GM19238 (cell line): ENCODE data around the gene RPL29.

Source experiments
- DNase-seq: peaks from one replicate; pipeline ENCODE4 v3.0.0; 2011; ENCODE audit warnings: low spot score; ENCODE audit not compliant: insufficient read length

RPL29 gene

GRCh38 chr3:51947215-51947900 lies 48.3 kb downstream of the RPL29 start:
- DNase-seq = no peak

GRCh38 chr3:51946796-51947195 lies 48.9 kb downstream of the RPL29 start:
- DNase-seq = no peak

GRCh38 chr3:51945926-51946705 lies 49.6 kb downstream of the RPL29 start:
- no peak for DNase-seq

GRCh38 chr3:51945031-51945840 lies 50.5 kb downstream of the RPL29 start:
- no peak for DNase-seq

- DNase-seq = no peak
These were observed 51.2 kb downstream of the RPL29 start for GRCh38 chr3:51944451-51945021.
